ENCODE data around the gene RASGRP2. TPM values are rescaled to one million over a fixed set of nuclear protein-coding genes. Genes with fewer than 3 reads are reported as not detected.

RASGRP2 gene
- total RNA-seq, 1 experiment from 2014 or later: not detected

GRCh38 chr11:64713016-64713707, 30.8 kb downstream of the RASGRP2 start:
- H3K36me3 Mint-ChIP-seq (ENCODE audit: insufficient read depth, unreplicated experiment): no peaks in the 10 kb centered on the region
- BruUV-seq (replicated peaks): no TSS peak
- intact Hi-C loops (cut with micrococcal nuclease): no loop called here
- POLR2A ChIA-PET: no interaction called here
- no peaks in the 10 kb centered on the region for H3K9me3 Mint-ChIP-seq (ENCODE audit: unreplicated experiment)
- CTCF ChIA-PET: interaction anchor here (0.6 kb wide), 1 partner anchor 9 kb away, joined by 3 read pairs; no protein-coding TSS in a partner anchor
- no peaks in the 10 kb centered on the region for H3K4me1 Mint-ChIP-seq (ENCODE audit: insufficient read depth, unreplicated experiment)
- peaks cover 59% of the 10 kb centered on the region for H3K27me3 Mint-ChIP-seq (ENCODE audit: insufficient read depth, unreplicated experiment)
- no peak for TF ChIP-seq CTCF (IDR thresholded peaks at IDR 0.05; ENCODE audit: unreplicated experiment)
- DNase-seq (ENCODE audit: unreplicated experiment): no peak
- no peak overlapping the region for H3K4me3 Mint-ChIP-seq (ENCODE audit: unreplicated experiment)
- H3K27ac Mint-ChIP-seq (ENCODE audit: low read depth, unreplicated experiment): no peak overlapping the region

GRCh38 chr11:64712430-64713015, 31.4 kb downstream of the RASGRP2 start:
- peaks cover 53% of the 10 kb centered on the region for H3K27me3 Mint-ChIP-seq (ENCODE audit: insufficient read depth, unreplicated experiment)
- H3K4me1 Mint-ChIP-seq (ENCODE audit: insufficient read depth, unreplicated experiment): no peaks in the 10 kb centered on the region
- H3K4me3 Mint-ChIP-seq (ENCODE audit: unreplicated experiment): no peak overlapping the region
- CTCF ChIA-PET: interaction anchor here (0.6 kb wide), 1 partner anchor 8 kb away, joined by 3 read pairs; no protein-coding TSS in a partner anchor
- DNase-seq (ENCODE audit: unreplicated experiment): no peak
- no peak for TF ChIP-seq CTCF (IDR thresholded peaks at IDR 0.05; ENCODE audit: unreplicated experiment)
- POLR2A ChIA-PET: no interaction called here
- H3K36me3 Mint-ChIP-seq (ENCODE audit: insufficient read depth, unreplicated experiment): no peaks in the 10 kb centered on the region
- H3K9me3 Mint-ChIP-seq (ENCODE audit: unreplicated experiment): no peaks in the 10 kb centered on the region
- no peak overlapping the region for H3K27ac Mint-ChIP-seq (ENCODE audit: low read depth, unreplicated experiment)
- intact Hi-C loops (cut with micrococcal nuclease): no loop called here
- BruUV-seq (replicated peaks): no TSS peak

- H3K27me3 Mint-ChIP-seq (ENCODE audit: insufficient read depth, unreplicated experiment): peaks cover 48% of the 10 kb centered on the region
- no TSS peak for BruUV-seq (replicated peaks)
- intact Hi-C loops (cut with micrococcal nuclease): no loop called here
Observed at GRCh38 chr11:64711956-64712362, 32.0 kb downstream of the RASGRP2 start.

More at GRCh38 chr11:64711956-64712362, 32.0 kb downstream of the RASGRP2 start:
- H3K27ac Mint-ChIP-seq (ENCODE audit: low read depth, unreplicated experiment): no peak overlapping the region
- no peak for DNase-seq (ENCODE audit: unreplicated experiment)
- no peak for TF ChIP-seq CTCF (IDR thresholded peaks at IDR 0.05; ENCODE audit: unreplicated experiment)
- H3K9me3 Mint-ChIP-seq (ENCODE audit: unreplicated experiment): no peaks in the 10 kb centered on the region
- H3K36me3 Mint-ChIP-seq (ENCODE audit: insufficient read depth, unreplicated experiment): no peaks in the 10 kb centered on the region
- no peaks in the 10 kb centered on the region for H3K4me1 Mint-ChIP-seq (ENCODE audit: insufficient read depth, unreplicated experiment)
- ChIA-PET CTCF (no interaction called here), POLR2A (no interaction called here)
- H3K4me3 Mint-ChIP-seq (ENCODE audit: unreplicated experiment): no peak overlapping the region

Measured in MCF 10A (cell line).